Trophoblast cell (in vitro differentiated cells and primary cell): ENCODE results near the gene PCA3.

ENCODE experiments used
- DNase-seq, 2 donors: peaks; one replicate each; pipeline ENCODE4 v3.0.0-alpha.2; 2016
- H2AFZ ChIP-seq: 2 replicates; pipeline ENCODE4 v1.6.1; 2013; ENCODE audit warnings: low read length, moderate library complexity, mild to moderate bottlenecking; ENCODE audit not compliant: insufficient read depth, poor library complexity
- H2AK5ac ChIP-seq: 2 replicates; pipeline ENCODE4 v1.6.1; 2013; ENCODE audit warnings: mild to moderate bottlenecking, low read length
- H2BK120ac ChIP-seq: 2 replicates; pipeline ENCODE4 v1.6.1; 2013; ENCODE audit warnings: low read length, mild to moderate bottlenecking, moderate library complexity; ENCODE audit not compliant: insufficient read depth, poor library complexity
- H2BK12ac ChIP-seq: 2 replicates; pipeline ENCODE4 v1.6.1; 2013; ENCODE audit warnings: mild to moderate bottlenecking, low read length, moderate library complexity
- H2BK5ac ChIP-seq: 2 replicates; pipeline ENCODE4 v1.6.1; 2013; ENCODE audit warnings: low read length, low read depth, moderate library complexity, mild to moderate bottlenecking; ENCODE audit not compliant: poor library complexity
- H3K14ac ChIP-seq: 2 replicates; pipeline ENCODE4 v1.6.1; 2013; ENCODE audit warnings: mild to moderate bottlenecking, low read length
- H3K18ac ChIP-seq: 2 replicates; pipeline ENCODE4 v1.6.1; 2013; ENCODE audit warnings: mild to moderate bottlenecking, low read length
- H3K23ac ChIP-seq: 2 replicates; pipeline ENCODE4 v1.6.1; 2013; ENCODE audit warnings: low read length
- H3K27ac ChIP-seq: 2 replicates; pipeline ENCODE4 v1.5.1; 2013; ENCODE audit warnings: low read depth, mild to moderate bottlenecking, inconsistent platforms, low read length, moderate library complexity
- H3K27me3 ChIP-seq: 2 replicates; pipeline ENCODE4 v1.6.1; 2013; ENCODE audit warnings: inconsistent platforms, mild to moderate bottlenecking, low read length, moderate library complexity; ENCODE audit not compliant: insufficient read depth
- H3K36me3 ChIP-seq, 2 experiments: 1 replicate in 1 of 2; 2 replicates in 1 of 2; pipeline ENCODE4 v1.6.1; 2013; ENCODE audit warnings: low read length in 2 of 2, mild to moderate bottlenecking in 2 of 2, moderate library complexity in 1 of 2; ENCODE audit not compliant: insufficient read depth in 2 of 2, control insufficient read depth in 1 of 2
- H3K4ac ChIP-seq: 2 replicates; pipeline ENCODE4 v1.6.1; 2013; ENCODE audit warnings: low read depth, mild to moderate bottlenecking, low read length, moderate library complexity
- H3K4me1 ChIP-seq, 2 experiments: 1 replicate in 1 of 2; 2 replicates in 1 of 2; pipeline ENCODE4 v1.6.1; 2013; ENCODE audit warnings: low read length in 2 of 2, mild to moderate bottlenecking in 2 of 2, moderate library complexity in 1 of 2; ENCODE audit not compliant: insufficient read depth in 2 of 2, control insufficient read depth in 1 of 2
- H3K4me2 ChIP-seq: 2 replicates; pipeline ENCODE4 v1.6.1; 2013; ENCODE audit warnings: inconsistent platforms, mild to moderate bottlenecking, low read length, moderate library complexity
- H3K4me3 ChIP-seq: 2 replicates; pipeline ENCODE4 v1.5.1; 2013; ENCODE audit warnings: mild to moderate bottlenecking, low read depth, low read length, inconsistent platforms
- H3K79me1 ChIP-seq: one replicate; pipeline ENCODE4 v1.6.1; 2013; ENCODE audit warnings: low read length
- H3K79me2 ChIP-seq: 2 replicates; pipeline ENCODE4 v1.6.1; 2013; ENCODE audit warnings: low read length, mild to moderate bottlenecking; ENCODE audit not compliant: control insufficient read depth, insufficient read depth, poor library complexity
- H3K9ac ChIP-seq: 2 replicates; pipeline ENCODE4 v1.6.1; 2013; ENCODE audit warnings: mild to moderate bottlenecking, low read length
- H3K9me3 ChIP-seq: 2 replicates; pipeline ENCODE4 v1.6.1; 2013; ENCODE audit warnings: low read depth, mild to moderate bottlenecking, control low read depth, inconsistent platforms, low read length; ENCODE audit not compliant: insufficient read depth
- H4K12ac ChIP-seq: 2 replicates; pipeline ENCODE4 v1.6.1; 2013; ENCODE audit warnings: low read depth, mild to moderate bottlenecking, low read length, moderate library complexity
- H4K8ac ChIP-seq: 2 replicates; pipeline ENCODE4 v1.6.1; 2013; ENCODE audit warnings: low read depth, mild to moderate bottlenecking, low read length, moderate library complexity
- H4K91ac ChIP-seq: one replicate; pipeline ENCODE4 v1.6.1; 2013; ENCODE audit warnings: low read depth, mild to moderate bottlenecking, low read length, moderate library complexity
- WGBS: extraction: QIAGEN DNeasy Blood & Tissue Kit; methylation state at CpG from one replicate; pipeline ENCODE4 v1.1.7; 2013; ENCODE audit warnings: missing lambda C conversion rate; ENCODE audit not compliant: insufficient read length, insufficient coverage; ENCODE audit errors: extremely low coverage; 5-methylcytosine and 5-hydroxymethylcytosine counted together

Gene PCA3

DNA sequence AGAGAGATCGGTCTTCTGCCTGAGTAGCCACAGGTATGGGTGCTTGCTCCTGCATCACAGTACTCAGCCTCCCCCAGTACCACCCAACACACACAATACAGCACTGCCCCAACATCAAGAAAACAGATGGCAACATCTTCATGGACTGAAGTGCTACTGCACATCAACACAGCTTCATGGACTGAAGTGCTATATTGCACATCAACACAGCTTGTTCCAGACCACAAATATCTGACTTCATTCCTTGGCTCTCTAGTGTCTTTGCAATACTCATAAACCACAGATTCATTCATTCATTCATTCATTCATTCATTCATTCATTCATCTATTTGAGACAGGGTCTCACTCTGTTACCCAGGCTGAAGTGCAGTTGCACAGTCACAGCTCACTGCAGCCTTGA is 31.1 kb upstream of the PCA3 start:
- Histone ChIP-seq H2BK120ac (no peak overlapping the region), H3K79me2 (no peaks in the 10 kb centered on the region), H2BK12ac (no peak overlapping the region), H3K9me3 (no peaks in the 10 kb centered on the region), H3K4me3 (no peak overlapping the region), H3K14ac (no peak overlapping the region), H3K36me3 (no peaks in the 10 kb centered on the region), H3K27me3 (no peaks in the 10 kb centered on the region), H3K4me2 (no peak overlapping the region), H3K9ac (no peak overlapping the region), H3K4me1 (no peaks in the 10 kb centered on the region), H2AK5ac (no peak overlapping the region), H3K79me1 (no peaks in the 10 kb centered on the region), H4K91ac (no peak overlapping the region), H3K4ac (no peak overlapping the region), H3K27ac (no peak overlapping the region), H4K8ac (no peak overlapping the region), H3K23ac (no peak overlapping the region), H4K12ac (no peak overlapping the region), H2AFZ (no peak overlapping the region), H3K18ac (no peak overlapping the region), H2BK5ac (no peak overlapping the region)
- DNase-seq, result no peak
- no CpG with 5 or more reads among the region's 1 CpG for WGBS

DNA sequence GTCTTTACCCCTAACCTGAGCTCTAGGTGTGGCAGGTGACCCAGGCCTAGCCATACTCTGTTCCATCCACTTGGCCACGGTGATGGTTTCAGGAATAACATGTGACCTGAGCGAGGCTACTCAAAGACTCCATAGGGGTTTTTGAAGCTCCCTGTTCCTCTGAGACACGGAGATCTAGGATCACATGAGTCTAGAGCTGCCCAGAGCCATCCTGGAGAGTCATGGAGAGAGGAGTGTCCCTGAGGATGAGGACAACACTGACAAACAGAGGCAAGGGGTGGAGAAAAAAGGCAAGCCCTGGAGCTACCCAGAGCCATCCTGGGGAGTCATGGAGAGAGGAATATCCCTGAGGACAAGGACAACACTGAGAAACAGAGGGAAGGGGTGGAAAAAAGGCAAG is 29.5 kb upstream of the PCA3 start:
- Histone ChIP-seq H3K4me3 (no peak overlapping the region), H3K27ac (no peak overlapping the region), H2BK120ac (no peak overlapping the region), H3K23ac (no peak overlapping the region), H4K8ac (no peak overlapping the region), H2AK5ac (no peak overlapping the region), H3K79me2 (no peaks in the 10 kb centered on the region), H2BK12ac (no peak overlapping the region), H3K14ac (no peak overlapping the region), H4K12ac (no peak overlapping the region), H3K4me1 (no peaks in the 10 kb centered on the region), H4K91ac (no peak overlapping the region), H3K18ac (no peak overlapping the region), H3K9ac (no peak overlapping the region), H2AFZ (no peak overlapping the region), H3K9me3 (no peaks in the 10 kb centered on the region), H3K4me2 (no peak overlapping the region), H3K79me1 (no peaks in the 10 kb centered on the region), H3K4ac (no peak overlapping the region), H2BK5ac (no peak overlapping the region), H3K27me3 (no peaks in the 10 kb centered on the region), H3K36me3 (no peaks in the 10 kb centered on the region)
- DNase-seq, result no peak
- no CpG with 5 or more reads among the region's 3 CpGs for WGBS

DNA sequence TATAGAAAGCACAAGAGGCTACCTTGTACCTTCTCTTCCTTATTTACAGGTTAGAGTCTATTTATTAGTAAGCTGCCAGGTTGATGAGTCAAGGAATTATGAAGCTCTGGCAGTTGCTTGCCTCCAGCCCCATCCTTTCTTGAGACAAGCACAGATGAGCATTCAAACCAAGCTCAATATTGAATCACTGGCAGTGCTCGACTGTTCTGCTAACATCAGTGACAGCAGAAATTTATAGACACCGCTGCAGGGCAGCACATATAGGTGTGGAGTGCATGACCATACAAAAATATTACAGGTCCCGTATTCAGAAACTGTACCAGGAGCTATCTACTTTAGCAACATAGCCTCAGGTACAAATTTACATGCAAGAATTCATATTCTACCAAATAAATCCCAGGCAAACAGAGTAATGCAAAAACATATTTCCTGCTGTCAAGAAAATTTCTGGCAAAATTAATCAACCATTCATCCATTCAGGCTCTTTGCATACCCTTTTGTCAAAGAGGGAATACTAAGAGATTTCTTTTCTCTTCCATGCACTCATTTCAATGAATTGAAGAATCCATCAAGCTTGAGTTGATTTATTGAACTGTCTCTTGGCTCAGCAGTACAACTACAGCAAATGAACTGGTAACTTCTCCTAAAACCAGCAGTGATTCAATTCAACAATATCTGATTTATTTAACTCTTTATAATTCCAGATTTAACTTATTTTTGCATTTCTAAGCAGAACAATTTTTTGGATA is 26.9 kb upstream of the PCA3 start:
- Histone ChIP-seq H3K9me3 (no peaks in the 10 kb centered on the region), H3K27me3 (no peaks in the 10 kb centered on the region), H3K79me2 (no peaks in the 10 kb centered on the region), H4K12ac (no peak overlapping the region), H2AK5ac (no peak overlapping the region), H2BK120ac (no peak overlapping the region), H4K8ac (no peak overlapping the region), H2AFZ (no peak overlapping the region), H3K23ac (no peak overlapping the region), H3K18ac (no peak overlapping the region), H3K36me3 (no peaks in the 10 kb centered on the region), H2BK5ac (no peak overlapping the region), H3K9ac (no peak overlapping the region), H3K4me3 (no peak overlapping the region), H3K79me1 (no peaks in the 10 kb centered on the region), H4K91ac (no peak overlapping the region), H3K14ac (no peak overlapping the region), H2BK12ac (no peak overlapping the region), H3K4me1 (peaks cover 0 to 3% of the 10 kb centered on the region in 2 experiments), H3K27ac (no peak overlapping the region), H3K4me2 (no peak overlapping the region), H3K4ac (no peak overlapping the region)
- WGBS, result no CpG with 5 or more reads among the region's 3 CpGs
- no peak for DNase-seq

DNA sequence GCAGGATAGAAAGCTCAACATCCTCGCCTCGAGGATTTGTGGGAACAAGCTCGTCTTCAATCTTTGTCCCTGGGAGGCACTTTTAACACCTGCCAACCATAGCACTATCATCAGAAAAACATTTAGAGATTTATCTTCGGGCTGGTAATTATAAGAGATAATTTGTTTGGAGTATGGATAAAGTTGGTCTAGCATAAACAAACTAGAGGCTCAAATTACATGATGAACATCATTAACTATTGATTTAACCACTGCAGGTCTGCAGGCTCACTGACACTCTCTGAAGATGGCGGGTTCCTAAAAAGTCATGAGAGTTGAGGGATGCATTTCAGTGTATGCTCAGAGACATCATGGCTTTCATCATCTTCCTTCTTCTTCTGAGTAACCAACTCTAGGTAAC is 25.8 kb upstream of the PCA3 start:
- H2AK5ac ChIP-seq, result no peak overlapping the region
- no peaks in the 10 kb centered on the region for H3K9me3 ChIP-seq
- no peak overlapping the region for H3K4ac ChIP-seq
- no peak overlapping the region for H4K91ac ChIP-seq
- no peak overlapping the region for H2BK120ac ChIP-seq
- DNase-seq, result no peak
- no peak overlapping the region for H4K8ac ChIP-seq
- no peaks in the 10 kb centered on the region for H3K79me1 ChIP-seq
- no peaks in the 10 kb centered on the region for H3K79me2 ChIP-seq
- no peak overlapping the region for H3K14ac ChIP-seq
- no peak overlapping the region for H3K4me3 ChIP-seq
- H4K12ac ChIP-seq, result no peak overlapping the region
- H3K27me3 ChIP-seq, result no peaks in the 10 kb centered on the region
- WGBS, result no CpG with 5 or more reads among the region's 5 CpGs
- H3K4me2 ChIP-seq, result no peak overlapping the region
- H3K9ac ChIP-seq, result no peak overlapping the region
- no peak overlapping the region for H2BK5ac ChIP-seq
- no peak overlapping the region for H3K18ac ChIP-seq
- H3K36me3 ChIP-seq, result no peaks in the 10 kb centered on the region
- no peak overlapping the region for H2AFZ ChIP-seq
- H2BK12ac ChIP-seq, result no peak overlapping the region
- peaks cover 0 to 3% of the 10 kb centered on the region in 2 experiments for H3K4me1 ChIP-seq
- no peak overlapping the region for H3K23ac ChIP-seq
- H3K27ac ChIP-seq, result no peak overlapping the region
